ENCODE data around the gene PRR15L.

GRCh38 chr17:47948706-47949196, 8.9 kb downstream of the PRR15L start:
- no peak for TF ChIP-seq EZH2 (IDR thresholded peaks at IDR 0.05; ENCODE audit: low read depth, unreplicated experiment)
- TF ChIP-seq ZNF114 (CRISPR knock-in tag; IDR thresholded peaks at IDR 0.05): no peak
- TF ChIP-seq CTCF (conservative IDR thresholded peaks at IDR 0.05; ENCODE audit: low read depth in 2 of 2): no peak
- no peak for TF ChIP-seq EZH2phosphoT487 (IDR thresholded peaks at IDR 0.05; ENCODE audit: unreplicated experiment)
- TF ChIP-seq POLR2AphosphoS5 (IDR thresholded peaks at IDR 0.05; ENCODE audit: low read depth): no peak
